Lower lobe of right lung (tissue), 2 donors: Measurements from ENCODE around the gene SLC1A2. TPM values are rescaled to one million over a fixed set of nuclear protein-coding genes. Genes with fewer than 3 reads are reported as not detected.
A peak's percentile ranks its signal among the peaks of the same experiment; 100 is the strongest.

ENCODE experiments used
- ATAC-seq, 2 donors: fragments of 200-7000 bp; cut with Tn5 transposase; one replicate each; pipeline ENCODE4 v1.9.1; 2020 to 2022; ENCODE audit warnings: mild to moderate bottlenecking in 2 of 2, moderate library complexity in 2 of 2
- DNase-seq: peaks from one replicate; pipeline ENCODE4 v3.0.0-alpha.2; 2020
- H3K27ac ChIP-seq: fragments of 200-600 bp; one replicate; pipeline ENCODE4 v1.8.0; 2022
- H3K27me3 ChIP-seq: fragments of 200-600 bp; one replicate; pipeline ENCODE4 v1.8.0; 2022; ENCODE audit warnings: low read depth
- H3K36me3 ChIP-seq: fragments of 200-600 bp; one replicate; pipeline ENCODE4 v1.8.0; 2022; ENCODE audit warnings: mild to moderate bottlenecking
- H3K4me1 ChIP-seq: fragments of 200-600 bp; one replicate; pipeline ENCODE4 v1.8.0; 2022
- H3K4me3 ChIP-seq: fragments of 200-600 bp; one replicate; pipeline ENCODE4 v1.8.0; 2022; ENCODE audit warnings: mild to moderate bottlenecking
- H3K9me3 ChIP-seq: fragments of 200-600 bp; one replicate; pipeline ENCODE4 v1.8.0; 2022
- intact Hi-C: fragments of 100-400 bp; cut with DNase I; formaldehyde crosslinking; loops from one replicate; pipeline ENCODE4 v1.11.0; 2022
- total RNA-seq: library from RNA; stranded (reverse); fragmentation: NEBNext Ultra II Directional; extraction: Animal tissue kit (Norgen Biotek cat#: 25700); gene quantifications from one replicate; pipeline ENCODE4 v1.2.1, GENCODE V29; 2021
- TF ChIP-seq, protein P1 (sequence below): fragments of 200-600 bp; IDR thresholded peaks from one replicate; pipeline ENCODE4 v1.8.0; 2022; ENCODE audit warnings: antibody characterized with exemption, mild to moderate bottlenecking
- donor health status: DM: no; HTN: yes; CAD: no; lungs with severe emphysema.

SLC1A2 gene
- total RNA-seq, 1 donor from 2014 or later: 3.4 TPM

DNA sequence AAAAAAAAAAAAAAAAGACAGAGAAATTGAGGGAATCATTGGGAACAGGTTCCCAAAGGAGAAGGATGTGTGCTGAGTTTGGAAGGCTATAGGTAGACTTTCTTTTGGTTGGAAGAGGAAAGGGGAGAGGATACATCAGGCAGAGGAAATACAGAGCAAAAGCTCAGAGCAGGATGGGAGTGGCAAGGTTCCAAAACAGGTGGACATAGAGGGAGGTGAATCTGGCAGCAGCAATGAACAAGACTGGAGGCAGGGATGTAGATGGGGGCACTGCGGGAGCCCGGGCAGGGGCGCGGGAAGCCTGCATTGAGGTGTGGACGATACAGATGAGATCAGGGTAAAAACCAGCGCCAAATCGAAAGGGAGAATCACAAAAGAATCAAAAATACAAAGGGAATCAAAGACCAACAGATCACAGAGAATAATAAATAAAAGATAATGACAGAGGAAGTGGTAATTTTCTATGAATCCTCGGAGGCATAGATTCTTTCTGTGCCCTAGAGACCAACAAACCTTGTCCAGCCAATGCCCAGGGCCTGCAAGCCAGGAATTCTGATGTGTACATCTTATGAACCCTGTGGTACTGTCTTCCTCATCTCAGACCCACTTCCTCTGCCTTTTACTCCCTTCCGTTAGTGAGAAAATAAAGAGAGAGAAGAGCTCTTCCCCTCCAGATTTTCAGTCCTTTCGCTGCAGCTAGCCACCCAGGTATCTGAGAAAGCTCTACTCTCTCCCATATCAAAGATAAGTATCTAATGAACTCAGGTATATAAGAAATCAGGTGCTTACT is 70.3 kb downstream of the SLC1A2 start:
- intact Hi-C loops: no loop called here
- Histone ChIP-seq H3K9me3 (no peaks in the 10 kb centered on the region), H3K4me3 (no peak overlapping the region), H3K27me3 (no peaks in the 10 kb centered on the region), H3K4me1 (peaks cover 19% of the 10 kb centered on the region), H3K27ac (no peak overlapping the region), H3K36me3 (no peaks in the 10 kb centered on the region)
- TF ChIP-seq, protein P1, sequence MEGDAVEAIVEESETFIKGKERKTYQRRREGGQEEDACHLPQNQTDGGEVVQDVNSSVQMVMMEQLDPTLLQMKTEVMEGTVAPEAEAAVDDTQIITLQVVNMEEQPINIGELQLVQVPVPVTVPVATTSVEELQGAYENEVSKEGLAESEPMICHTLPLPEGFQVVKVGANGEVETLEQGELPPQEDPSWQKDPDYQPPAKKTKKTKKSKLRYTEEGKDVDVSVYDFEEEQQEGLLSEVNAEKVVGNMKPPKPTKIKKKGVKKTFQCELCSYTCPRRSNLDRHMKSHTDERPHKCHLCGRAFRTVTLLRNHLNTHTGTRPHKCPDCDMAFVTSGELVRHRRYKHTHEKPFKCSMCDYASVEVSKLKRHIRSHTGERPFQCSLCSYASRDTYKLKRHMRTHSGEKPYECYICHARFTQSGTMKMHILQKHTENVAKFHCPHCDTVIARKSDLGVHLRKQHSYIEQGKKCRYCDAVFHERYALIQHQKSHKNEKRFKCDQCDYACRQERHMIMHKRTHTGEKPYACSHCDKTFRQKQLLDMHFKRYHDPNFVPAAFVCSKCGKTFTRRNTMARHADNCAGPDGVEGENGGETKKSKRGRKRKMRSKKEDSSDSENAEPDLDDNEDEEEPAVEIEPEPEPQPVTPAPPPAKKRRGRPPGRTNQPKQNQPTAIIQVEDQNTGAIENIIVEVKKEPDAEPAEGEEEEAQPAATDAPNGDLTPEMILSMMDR: no peak
- ATAC-seq (no peak), DNase-seq (no peak)

DNA sequence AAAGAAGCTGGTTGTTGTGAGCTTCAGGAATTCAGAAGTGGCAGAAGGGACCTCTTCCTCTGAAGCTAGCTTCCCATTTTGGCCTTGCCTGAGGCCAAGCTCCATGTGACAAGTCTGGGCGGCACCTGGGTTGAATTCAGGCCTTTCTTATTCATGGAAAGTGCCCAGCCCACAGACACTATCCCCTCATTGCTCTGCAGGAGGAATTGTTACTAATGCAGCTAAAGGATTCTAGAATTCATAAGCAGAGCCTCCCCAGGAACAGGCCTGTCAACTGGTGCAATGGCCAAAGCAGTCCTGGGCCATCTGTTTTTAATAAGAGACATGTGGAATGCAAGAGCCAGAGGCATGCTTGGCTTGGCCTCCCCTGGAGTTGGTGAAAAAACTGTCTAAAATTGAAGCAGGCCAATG is 71.4 kb downstream of the SLC1A2 start:
- H3K4me1 ChIP-seq: peaks cover 19% of the 10 kb centered on the region
- TF ChIP-seq, protein P1: no peak
- DNase-seq: no peak
- H3K4me3 ChIP-seq: no peak overlapping the region
- no peaks in the 10 kb centered on the region for H3K36me3 ChIP-seq
- no peak overlapping the region for H3K27ac ChIP-seq
- ATAC-seq: no peak
- H3K27me3 ChIP-seq: no peaks in the 10 kb centered on the region
- no peaks in the 10 kb centered on the region for H3K9me3 ChIP-seq
- intact Hi-C loops: no loop called here

DNA sequence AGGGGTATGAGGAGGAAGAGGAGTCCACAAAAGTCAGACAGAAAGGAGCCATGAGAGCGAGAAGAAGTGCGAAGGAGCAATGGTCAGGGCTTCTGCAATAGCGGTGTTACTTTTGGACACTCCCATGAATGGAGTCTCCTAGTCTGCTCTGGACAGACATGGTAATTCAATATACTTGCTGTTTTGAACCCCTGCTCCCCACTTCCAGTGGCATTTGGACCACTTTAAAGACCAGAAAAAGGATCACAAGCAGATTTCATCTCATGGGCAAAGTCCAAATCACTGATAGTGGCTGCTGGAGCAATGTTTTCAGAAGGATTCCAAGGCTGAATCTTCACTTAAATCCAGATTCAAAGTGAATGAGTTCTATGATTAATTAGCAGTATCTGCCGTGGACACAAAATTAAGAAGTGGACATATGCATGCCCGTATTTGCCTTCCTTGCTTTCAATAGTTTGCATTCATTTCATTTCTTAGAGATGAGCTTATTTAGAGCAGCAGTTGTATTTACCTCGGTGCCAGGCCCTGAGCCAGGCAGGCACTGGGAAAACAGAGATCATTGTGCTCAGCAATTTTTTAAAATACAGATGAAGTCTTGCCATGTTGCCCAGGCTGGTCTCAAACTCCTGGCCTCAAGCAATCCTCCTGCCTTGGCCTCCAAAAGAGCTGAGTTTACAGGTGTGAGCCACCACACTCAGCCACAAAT is 72.0 kb downstream of the SLC1A2 start:
- TF ChIP-seq, protein P1: no peak
- intact Hi-C loops: no loop called here
- no peak overlapping the region for H3K27ac ChIP-seq
- no peaks in the 10 kb centered on the region for H3K9me3 ChIP-seq
- H3K27me3 ChIP-seq: no peaks in the 10 kb centered on the region
- no peaks in the 10 kb centered on the region for H3K36me3 ChIP-seq
- DNase-seq (no peak), ATAC-seq (no peak)
- peaks cover 19% of the 10 kb centered on the region for H3K4me1 ChIP-seq
- H3K4me3 ChIP-seq: no peak overlapping the region

DNA sequence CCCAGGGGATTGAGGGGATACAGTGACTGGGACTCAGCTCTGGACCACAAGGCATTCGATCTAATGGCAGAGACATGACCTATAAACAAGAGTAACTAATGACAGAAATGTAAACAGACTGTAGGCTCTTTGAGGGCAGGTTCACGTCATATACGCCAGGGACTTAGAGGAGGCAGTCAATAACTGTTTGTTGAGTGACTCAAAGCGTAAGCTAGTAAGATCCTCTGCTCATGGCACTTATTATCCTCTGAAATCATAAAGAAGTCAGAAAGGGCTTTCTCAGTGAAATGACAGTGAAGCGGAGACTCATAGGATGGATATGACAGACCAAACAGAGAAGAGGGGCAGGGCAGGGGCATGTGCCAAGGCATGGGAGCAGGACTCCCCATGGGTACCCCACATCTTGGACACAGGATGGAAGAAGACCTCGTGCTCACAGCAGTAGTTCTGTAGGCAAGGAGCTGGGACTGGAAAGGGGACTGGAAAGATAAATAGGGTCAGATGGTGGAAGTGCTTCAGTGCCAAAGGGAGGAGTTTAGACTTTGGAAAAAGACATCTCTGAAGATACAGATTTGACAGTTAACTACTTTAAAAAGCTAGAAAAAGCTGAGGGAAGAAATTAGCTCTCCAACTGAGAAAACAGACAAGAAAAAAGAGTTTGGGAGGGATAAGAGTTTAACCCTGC is 72.7 kb downstream of the SLC1A2 start:
- no peaks in the 10 kb centered on the region for H3K36me3 ChIP-seq
- no peaks in the 10 kb centered on the region for H3K27me3 ChIP-seq
- intact Hi-C loops: no loop called here
- TF ChIP-seq, protein P1: no peak
- DNase-seq (no peak), ATAC-seq (no peak)
- peaks cover 19% of the 10 kb centered on the region for H3K4me1 ChIP-seq
- no peak overlapping the region for H3K4me3 ChIP-seq
- H3K9me3 ChIP-seq: no peaks in the 10 kb centered on the region
- no peak overlapping the region for H3K27ac ChIP-seq

DNA sequence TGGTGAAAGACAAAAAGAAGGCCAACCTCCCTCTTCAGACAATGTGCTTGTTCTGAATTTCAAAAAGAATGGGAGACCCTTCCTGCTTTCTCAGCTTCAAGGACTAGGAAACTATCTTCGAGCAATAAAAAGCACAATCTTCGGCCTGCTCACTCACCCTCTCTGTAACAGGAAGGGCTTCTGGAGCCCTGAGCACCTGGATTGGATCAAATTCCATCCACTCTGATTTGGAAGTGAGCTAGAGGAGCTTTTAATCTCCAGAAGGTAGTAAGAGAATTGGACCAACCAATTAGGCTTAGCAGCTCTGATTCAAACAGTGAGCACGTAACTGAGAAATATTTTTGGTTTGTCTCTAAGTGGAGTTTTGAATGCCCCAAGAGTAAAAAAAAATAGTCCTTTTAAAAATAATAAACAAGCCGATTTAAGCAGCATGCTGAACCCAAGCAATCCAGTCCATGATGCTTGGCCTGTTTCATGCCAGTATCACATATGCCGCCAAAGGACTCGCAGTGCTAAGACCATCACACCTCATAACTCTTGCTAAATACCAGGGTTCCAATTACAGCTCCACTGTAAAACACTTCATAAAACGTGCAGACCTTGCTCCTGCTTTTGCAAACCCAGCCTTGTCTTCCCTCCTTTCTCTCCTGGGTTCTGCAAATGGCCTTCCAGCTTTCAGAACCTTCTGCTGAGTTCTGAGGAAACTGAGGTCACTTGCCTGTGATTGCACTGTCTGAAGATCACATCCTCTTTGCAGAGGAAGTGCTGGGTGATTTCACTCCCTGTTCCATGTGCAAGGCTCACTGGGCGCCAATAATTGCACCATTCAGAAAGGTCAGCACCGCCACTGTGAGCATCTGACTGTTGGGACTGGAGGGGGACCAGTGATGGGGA is 74.4 kb downstream of the SLC1A2 start:
- intact Hi-C loops: no loop called here
- peaks cover 19% of the 10 kb centered on the region for H3K4me1 ChIP-seq
- no peaks in the 10 kb centered on the region for H3K9me3 ChIP-seq
- ATAC-seq: peak; percentile 69 to 74
- H3K36me3 ChIP-seq: no peaks in the 10 kb centered on the region
- TF ChIP-seq, protein P1: no peak
- H3K27me3 ChIP-seq: no peaks in the 10 kb centered on the region
- peak overlapping the region; percentile 8 for H3K27ac ChIP-seq
- no peak overlapping the region for H3K4me3 ChIP-seq
- peak; percentile 56 for DNase-seq
